Measurements from ENCODE around the gene SMYD3. TPM values are rescaled to one million over a fixed set of nuclear protein-coding genes. Genes with fewer than 3 reads are reported as not detected.

Gene SMYD3
- total RNA-seq, 1 donor from 2014 or later = 26.7 TPM

DNA sequence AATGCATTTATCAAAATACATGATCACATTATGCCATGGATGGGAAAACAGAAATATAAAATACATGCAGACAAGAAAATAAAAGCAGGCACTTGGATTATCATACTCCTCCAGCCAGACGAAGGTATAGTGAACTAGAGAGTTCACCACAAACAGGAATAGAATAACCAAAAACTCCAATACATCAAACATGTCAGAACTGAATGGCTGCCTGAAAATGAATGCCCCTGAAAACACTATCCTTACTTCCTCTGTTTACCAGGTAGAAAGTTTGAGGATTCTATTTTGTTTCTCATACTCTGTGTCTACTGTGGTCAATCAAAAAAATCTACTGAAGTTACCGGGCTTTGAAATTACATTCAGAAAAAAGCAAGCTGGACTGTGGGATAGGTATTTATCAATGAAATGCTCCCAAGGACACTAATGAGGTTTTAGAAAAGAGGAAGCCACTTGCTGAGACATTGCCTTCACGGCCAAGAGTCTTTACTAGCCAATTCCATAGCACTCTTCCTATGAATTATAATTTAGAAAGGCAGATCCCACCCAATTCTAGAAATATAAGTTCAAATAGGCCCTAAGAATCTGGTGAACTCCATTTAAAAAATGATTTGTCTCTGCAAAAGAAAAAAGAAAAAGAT, 197.7 kb downstream of the SMYD3 start:
- no peak for DNase-seq (ENCODE audit: low read depth, low spot score)

DNA sequence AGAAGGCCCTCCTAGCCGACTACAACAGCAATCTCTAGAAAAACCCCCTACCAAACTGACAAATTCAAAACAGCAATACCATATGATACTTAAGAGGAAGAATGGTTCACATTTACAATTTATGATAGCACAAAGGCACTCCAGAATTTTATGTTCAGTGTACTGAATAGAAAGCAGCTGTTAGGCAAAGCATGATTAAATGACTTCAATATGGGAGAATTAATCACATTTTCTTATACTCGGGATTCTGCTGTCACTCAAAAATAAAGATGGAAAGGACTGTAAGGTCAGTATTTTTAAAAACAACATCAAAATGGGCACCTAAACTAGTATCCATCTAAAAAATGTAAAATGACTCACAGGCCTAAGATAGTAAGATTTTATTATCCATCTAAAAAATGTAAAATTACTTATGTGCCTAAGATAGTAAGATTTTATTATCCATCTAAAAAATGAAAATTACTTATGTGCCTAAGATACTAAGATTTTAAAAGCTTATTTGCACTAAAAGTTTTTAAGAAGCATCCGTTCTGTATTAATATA, 198.5 kb downstream of the SMYD3 start:
- no peak for DNase-seq (ENCODE audit: low read depth, low spot score)

GRCh38 chr1:246306415-246307037, 200.6 kb downstream of the SMYD3 start:
- no peak for DNase-seq (ENCODE audit: low read depth, low spot score)

- no peak for DNase-seq (ENCODE audit: low read depth, low spot score)
Measured at GRCh38 chr1:246304484-246305259, 202.4 kb downstream of the SMYD3 start.

- no peak for DNase-seq (ENCODE audit: low read depth, low spot score)
Measured at GRCh38 chr1:246302711-246303317, 204.3 kb downstream of the SMYD3 start.

- no peak for DNase-seq (ENCODE audit: low read depth, low spot score)
Measured at GRCh38 chr1:246302251-246302625, 204.8 kb downstream of the SMYD3 start.

DNA sequence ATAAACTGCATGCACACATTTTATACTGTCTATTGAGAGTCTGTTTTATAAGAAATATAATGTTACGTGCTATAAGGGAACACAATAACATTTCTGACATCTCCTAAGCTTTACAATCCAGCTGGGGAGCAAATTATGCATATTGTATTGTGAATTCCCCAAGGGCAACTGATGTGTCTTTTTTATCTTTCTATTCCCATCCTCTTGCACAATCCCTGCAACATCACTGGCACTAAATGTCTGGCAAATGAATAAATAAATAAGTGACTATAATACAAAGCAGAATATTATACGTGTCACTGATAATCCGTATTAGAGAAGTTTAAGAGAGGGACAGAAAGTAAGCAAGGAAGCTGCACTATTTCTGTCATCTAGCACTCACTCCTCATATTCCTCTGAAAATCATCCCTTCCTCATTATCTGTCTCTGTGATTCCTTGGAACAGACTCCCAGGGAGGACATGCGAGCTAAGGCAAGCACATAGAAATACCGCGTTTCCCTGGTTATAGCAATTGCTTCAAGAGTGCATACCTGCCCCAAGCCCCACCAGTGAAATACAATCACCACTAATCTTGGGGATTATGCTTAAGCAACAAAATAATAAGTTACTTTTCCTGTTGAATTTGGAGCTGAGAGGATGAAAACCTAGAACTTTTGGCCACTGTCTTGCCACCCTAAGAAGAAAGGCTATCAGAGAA, 205.4 kb downstream of the SMYD3 start:
- DNase-seq (ENCODE audit: low read depth, low spot score) = no peak

DNA sequence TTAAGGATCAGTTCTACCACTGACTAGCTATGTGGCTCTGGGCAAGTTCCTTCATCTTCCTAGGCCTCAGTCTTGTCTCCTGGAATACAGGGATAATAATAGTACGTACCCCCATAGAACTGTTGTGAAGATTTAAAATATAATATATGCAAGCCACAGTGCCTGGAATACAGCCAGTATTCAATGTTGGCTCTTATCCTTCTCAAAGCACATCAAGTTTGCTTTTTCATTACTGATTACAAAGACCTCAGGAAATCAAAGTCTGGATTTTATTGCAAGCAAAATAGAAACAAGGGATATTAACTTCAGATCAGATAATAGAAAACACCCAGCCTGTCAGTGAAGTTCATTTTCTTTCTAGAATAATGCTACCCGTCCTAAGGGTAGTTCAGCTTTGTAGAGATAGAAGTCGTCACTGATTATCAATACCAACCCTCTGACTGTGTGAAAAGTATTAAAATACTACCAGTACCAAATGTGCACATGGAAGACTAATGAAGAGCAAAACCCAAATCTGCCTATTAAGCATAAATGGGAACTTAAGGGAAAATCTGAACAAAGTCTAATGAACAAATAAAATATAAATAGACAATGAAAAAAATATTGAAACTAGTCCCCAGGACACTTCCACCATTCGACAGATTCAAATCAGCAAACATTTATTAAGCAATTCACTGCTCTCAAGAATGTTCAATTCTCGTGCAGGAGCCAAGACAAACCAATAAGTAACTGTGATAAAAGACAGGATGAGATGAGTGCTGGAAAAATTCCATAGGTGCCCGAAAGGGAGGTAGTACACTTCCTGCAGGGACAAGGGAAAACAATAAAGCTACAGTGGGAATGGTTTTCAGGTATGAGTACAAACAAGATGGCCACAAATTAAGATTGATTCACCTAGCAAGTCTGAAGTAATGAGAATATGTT, 206.2 kb downstream of the SMYD3 start:
- no peak for DNase-seq (ENCODE audit: low read depth, low spot score)

- no peak for DNase-seq (ENCODE audit: low read depth, low spot score)
Measured at GRCh38 chr1:246297279-246298265, 209.5 kb downstream of the SMYD3 start.

DNA sequence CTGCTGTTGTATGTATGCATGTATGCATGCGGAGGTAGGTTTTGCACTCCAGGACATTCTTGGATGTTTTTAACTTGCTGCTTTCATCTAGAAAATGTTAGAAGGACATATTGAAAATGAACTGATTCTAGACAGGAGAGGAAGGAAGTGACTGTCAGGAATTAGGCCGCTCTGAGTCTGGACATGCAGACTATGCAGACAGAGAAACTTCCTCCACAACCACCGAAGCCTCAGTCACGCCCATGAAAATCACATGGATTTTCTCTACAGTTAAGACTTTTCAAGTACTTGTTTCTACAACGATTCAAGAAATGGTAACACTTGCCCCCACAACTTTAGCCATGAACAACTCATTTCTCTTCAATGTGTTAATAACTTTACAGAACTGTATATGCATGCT, 211.1 kb downstream of the SMYD3 start:
- no peak for DNase-seq (ENCODE audit: low read depth, low spot score)

DNA sequence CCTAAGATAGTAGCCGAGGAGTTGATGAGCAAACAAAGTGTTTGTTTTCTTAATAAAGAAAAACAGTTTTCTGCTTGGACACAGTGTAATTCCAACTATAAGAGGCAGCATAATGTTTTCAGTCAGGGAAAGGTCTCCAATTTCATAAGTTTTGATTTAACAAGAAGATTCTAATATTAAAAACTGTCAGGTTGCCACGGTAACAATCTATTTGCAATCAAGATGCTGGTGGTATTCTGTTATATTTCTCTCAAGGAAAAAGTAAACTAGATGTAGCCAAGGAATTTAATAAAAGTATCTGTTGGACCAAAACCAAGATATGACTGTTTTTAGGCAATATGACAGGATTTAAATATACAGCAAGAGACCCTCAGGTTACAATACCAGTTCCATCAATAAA, 211.7 kb downstream of the SMYD3 start:
- no peak for DNase-seq (ENCODE audit: low read depth, low spot score)

DNA sequence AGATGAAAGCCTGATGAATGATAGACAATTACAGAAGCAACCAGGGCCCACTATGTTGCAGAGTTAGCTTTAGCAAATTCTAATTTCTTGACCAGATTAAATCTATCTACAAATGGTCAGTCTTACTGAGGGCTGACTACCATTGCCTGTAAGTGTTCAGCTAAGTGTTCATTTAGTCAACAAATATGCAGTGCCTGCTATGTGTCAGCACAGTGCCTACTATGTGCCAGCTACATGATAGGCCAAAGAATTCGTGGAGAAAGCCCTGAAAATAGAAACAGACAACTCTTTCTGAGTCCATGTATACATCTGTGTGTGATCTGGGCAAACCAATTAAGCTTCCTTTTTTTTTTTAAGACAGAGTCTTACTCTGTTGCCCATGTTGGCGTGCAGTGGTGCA, 212.8 kb downstream of the SMYD3 start:
- DNase-seq (ENCODE audit: low read depth, low spot score) = no peak

DNA sequence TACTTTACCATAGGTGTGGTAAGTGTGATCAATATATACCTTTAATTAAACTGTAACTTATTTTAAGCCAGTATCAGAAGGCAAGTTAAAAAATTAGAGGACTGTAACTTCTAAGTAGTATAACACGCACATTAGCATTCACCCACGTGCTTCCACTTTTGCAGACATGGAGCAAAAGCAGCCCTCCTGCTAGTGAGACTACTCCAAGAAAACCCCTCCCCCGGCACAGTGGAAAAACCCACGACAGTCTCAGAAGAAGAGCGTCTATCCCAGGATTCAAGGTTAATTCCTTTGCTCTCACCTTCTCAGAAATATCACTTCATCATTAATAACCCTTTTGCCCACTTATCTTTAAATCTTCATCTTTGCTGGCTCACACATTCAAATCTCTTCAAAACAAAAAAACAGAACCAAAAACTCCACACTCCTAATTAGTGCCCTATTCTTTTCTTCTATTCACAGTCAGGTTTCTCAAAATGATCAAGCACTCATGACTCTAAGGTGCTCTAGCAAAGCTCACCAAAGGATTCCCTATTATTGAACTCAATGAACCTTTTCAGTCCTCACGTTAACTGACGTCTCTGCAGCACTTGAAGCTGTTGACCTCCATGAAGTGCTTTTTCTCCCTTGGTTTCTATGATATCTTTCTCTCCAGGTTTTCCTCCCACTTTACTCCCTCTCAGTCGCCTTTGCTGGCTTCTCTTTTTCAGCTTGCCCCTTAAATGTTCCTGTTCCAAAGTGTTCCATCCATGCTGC, 213.5 kb downstream of the SMYD3 start:
- DNase-seq (ENCODE audit: low read depth, low spot score) = no peak

GRCh38 chr1:246292571-246292970, 214.5 kb downstream of the SMYD3 start:
- DNase-seq (ENCODE audit: low read depth, low spot score) = no peak

- DNase-seq (ENCODE audit: low read depth, low spot score) = no peak
Measured at GRCh38 chr1:246291127-246291526, 216.0 kb downstream of the SMYD3 start.

DNA sequence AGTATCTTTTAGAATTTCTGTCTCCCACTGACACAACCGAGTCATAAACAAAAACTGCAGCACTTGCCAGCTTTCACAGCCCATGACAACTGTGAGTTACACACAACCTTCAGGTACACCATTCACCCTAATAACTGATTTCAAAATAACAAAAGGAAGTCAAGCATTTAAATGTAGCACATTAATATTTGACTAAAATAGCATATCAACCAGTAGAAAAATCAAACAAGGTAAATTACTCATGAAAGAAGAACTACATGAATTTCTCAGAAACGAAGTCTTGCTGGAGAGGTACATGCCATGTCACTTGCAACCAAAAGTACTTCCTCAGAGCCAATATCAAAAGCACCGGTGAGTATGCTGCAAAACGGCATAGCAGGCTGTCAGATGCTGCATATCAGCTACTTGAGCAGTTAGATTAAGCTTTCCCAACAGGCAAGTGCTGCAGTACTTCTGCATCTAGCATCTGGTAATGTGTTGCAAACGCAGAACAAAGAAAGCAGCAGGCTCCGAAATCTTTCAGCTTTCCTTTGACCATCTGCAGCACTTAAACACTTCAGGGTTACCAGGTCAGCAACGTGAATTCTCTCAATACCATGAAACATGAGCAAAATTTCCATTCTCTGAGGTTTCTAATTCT, 223.2 kb downstream of the SMYD3 start:
- no peak for DNase-seq (ENCODE audit: low read depth, low spot score)

DNA sequence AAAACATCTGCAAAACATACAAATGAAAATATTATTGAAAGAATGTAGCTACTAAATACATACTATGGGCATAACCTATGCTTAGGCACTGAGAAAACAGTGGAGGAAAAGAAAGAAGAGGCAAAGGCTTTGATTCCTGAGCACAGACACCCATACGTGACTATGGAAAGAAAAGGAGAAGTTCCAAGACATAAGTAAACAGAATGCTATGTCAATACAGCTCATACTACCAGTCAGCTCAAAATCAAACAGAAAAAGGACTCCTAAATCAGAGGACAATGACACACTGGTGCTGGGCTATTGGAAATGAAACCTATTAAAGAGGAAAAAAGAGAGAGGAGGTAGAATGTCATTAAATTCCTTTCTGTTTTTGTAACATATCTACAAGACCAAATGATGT, 225.4 kb downstream of the SMYD3 start:
- no peak for DNase-seq (ENCODE audit: low read depth, low spot score)

DNA sequence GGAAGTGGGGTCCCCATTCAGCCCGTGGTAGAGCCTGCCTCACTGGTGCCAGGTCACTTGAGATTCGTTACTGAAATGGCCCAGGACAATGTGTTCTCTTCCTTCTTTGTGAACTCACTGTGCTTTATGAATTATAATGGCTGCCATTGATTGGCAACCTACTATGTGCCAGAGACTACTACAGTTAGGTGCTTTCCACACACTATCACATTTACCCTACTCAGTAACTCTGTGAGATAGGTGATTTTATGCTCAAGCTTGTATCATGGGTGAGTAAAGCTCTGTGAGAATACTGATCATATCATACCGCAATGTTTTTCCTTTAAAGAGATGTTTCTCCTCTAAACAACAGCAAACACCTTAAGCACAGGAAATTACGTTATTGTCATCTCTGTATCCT, 225.9 kb downstream of the SMYD3 start:
- no peak for DNase-seq (ENCODE audit: low read depth, low spot score)

Data from pulmonary artery endothelial cell (primary cell).